ENCODE data around the gene GUCA1A. TPM values are rescaled to one million over a fixed set of nuclear protein-coding genes. Genes with fewer than 3 reads are reported as not detected.
A peak's percentile ranks its signal among the peaks of the same experiment; 100 is the strongest.

GUCA1A gene
- total RNA-seq, 1 experiment from 2014 or later, result not detected

DNA sequence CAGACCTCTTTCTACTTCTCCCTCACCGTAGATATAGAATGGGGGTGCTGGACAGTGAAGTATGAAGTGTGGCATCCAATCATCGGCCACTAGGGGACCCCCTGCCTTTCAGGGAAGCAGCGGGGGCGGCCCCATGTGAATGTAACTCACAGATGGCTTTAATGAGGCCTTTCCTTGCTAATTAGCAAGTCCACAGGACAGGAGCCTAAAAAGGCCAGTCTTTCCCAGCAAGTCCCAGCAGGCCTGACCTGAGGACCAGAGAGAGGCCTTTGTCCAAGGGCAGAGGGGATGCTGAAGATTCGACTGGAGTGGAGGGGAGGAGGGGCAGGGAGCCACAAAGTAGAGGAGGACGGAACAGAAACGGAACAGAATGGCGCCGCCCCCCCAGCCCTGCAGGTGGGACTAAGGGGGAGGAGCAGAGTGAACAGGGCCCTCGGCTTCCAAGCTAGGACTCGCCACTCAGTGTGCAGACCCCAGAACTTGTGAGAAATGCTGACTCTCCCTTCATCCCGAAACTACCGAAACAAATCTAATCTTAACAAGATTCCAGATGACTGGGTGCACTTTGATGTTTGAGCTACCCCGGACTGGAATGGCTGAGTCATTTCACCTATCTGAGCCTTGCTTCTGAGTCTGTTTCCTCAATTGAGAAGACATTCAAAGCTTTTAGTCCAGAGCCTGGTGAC, 36.5 kb upstream of the GUCA1A start:
- 0 out of 2 replicates have a peak, but pooled peaks cover 2% of the 10 kb centered on the region for H3K36me3 ChIP-seq (ENCODE audit: low read depth, low read length)
- DNase-seq, result peak; percentile 85
- POLR2A ChIA-PET (ENCODE audit: unreplicated experiment), result interaction anchor here (0.5 to 1.1 kb wide), 4 partner anchors 18 to 583 kb away, joined by 4 to 26 read pairs (median 5); no protein-coding TSS in a partner anchor

DNA sequence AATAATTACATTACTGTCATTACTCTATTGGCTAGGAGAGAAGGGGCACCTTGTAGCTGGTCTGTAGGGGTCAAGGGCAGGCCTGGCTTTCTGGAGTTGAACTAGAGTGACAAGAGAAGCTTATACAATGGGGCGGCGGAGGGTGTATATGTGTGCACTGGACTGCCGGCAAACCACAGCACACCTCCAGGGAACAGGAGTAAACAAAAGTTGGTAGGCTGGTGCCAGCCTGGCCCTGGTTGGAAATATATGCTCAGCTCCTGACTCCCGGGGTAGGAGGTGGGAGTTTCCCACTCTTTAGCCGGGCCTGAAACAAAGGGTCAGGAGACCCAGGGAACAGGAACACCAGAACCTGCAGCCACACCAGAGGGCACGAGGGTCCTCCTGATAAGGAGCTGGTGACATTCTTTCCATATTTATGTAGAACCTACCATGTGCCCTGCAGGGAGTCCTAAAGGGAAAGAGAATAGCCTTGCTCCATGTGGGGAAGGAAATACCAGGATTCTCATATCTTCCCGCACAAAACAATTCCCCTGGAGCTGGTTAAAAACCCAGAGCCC, 35.9 kb upstream of the GUCA1A start:
- intact Hi-C loops (cut with micrococcal nuclease), result loop anchor here (2.0 to 5.0 kb wide), 2 partner anchors 18 to 40 kb away; no protein-coding TSS in a partner anchor
- H3K4me3 ChIP-seq (ENCODE audit: low read length), result peak overlapping the region; percentile 51
- peak; percentile 64 for ATAC-seq
- H3K27ac ChIP-seq (ENCODE audit: low read length), result peak overlapping the region; percentile 91
- peak overlapping the region; percentile 64 for H3K9ac ChIP-seq (ENCODE audit: low read length)
- ChIA-PET CTCF (interaction anchor here (0.7 to 1.1 kb wide), 2 partner anchors 15 to 24 kb away, joined by 3 to 7 read pairs; no protein-coding TSS in a partner anchor), POLR2A (ENCODE audit: unreplicated experiment) (interaction anchor here (0.5 to 1.1 kb wide), 4 partner anchors 18 to 582 kb away, joined by 4 to 26 read pairs (median 5); no protein-coding TSS in a partner anchor)
- peaks cover 14% of the 10 kb centered on the region; the same call in 1 of the 2 replicates for H4K20me1 ChIP-seq (ENCODE audit: low read length)
- no peaks in the 10 kb centered on the region for H3K9me3 ChIP-seq (ENCODE audit: low read length)
- peak overlapping the region; percentile 83 for H3K4me2 ChIP-seq (ENCODE audit: low read length)
- peaks cover 6% of the 10 kb centered on the region for H3F3A ChIP-seq (ENCODE audit: low read length, unreplicated experiment)
- no peaks in the 10 kb centered on the region for H3K27me3 ChIP-seq (ENCODE audit: low read length)
- H2AFZ ChIP-seq (ENCODE audit: low read length), result peak overlapping the region; percentile 44; the same call in 1 of the 2 replicates
- 0 out of 2 replicates have a peak, but pooled peaks cover 2% of the 10 kb centered on the region for H3K36me3 ChIP-seq (ENCODE audit: low read depth, low read length)
- peaks cover 73% of the 10 kb centered on the region for H3K79me2 ChIP-seq (ENCODE audit: low read length)
- TSS peak; percentile 30 for BruUV-seq (replicated peaks)
- no peaks in the 10 kb centered on the region for H3K9me2 ChIP-seq (replicated peaks; ENCODE audit: low read length)
- peak; percentile 77 for DNase-seq
- peaks cover 54% of the 10 kb centered on the region for H3K4me1 ChIP-seq (ENCODE audit: insufficient read depth, low read length)
- TF ChIP-seq EZH2 (IDR thresholded peaks at IDR 0.05; ENCODE audit: low read length, unreplicated experiment) (no peak), EZH2phosphoT487 (IDR thresholded peaks at IDR 0.05; ENCODE audit: borderline replicate concordance, low read length) (no peak)
- TF ChIP-seq, protein P1, sequence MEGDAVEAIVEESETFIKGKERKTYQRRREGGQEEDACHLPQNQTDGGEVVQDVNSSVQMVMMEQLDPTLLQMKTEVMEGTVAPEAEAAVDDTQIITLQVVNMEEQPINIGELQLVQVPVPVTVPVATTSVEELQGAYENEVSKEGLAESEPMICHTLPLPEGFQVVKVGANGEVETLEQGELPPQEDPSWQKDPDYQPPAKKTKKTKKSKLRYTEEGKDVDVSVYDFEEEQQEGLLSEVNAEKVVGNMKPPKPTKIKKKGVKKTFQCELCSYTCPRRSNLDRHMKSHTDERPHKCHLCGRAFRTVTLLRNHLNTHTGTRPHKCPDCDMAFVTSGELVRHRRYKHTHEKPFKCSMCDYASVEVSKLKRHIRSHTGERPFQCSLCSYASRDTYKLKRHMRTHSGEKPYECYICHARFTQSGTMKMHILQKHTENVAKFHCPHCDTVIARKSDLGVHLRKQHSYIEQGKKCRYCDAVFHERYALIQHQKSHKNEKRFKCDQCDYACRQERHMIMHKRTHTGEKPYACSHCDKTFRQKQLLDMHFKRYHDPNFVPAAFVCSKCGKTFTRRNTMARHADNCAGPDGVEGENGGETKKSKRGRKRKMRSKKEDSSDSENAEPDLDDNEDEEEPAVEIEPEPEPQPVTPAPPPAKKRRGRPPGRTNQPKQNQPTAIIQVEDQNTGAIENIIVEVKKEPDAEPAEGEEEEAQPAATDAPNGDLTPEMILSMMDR (conservative IDR thresholded peaks at IDR 0.05; ENCODE audit: low read depth, low read length), result no peak

More for the DNA sequence above, 36.5 kb upstream of the GUCA1A start:
- H3K4me1 ChIP-seq (ENCODE audit: insufficient read depth, low read length), result peaks cover 59% of the 10 kb centered on the region
- H3K79me2 ChIP-seq (ENCODE audit: low read length), result peaks cover 66% of the 10 kb centered on the region
- peaks cover 14% of the 10 kb centered on the region; the same call in 1 of the 2 replicates for H4K20me1 ChIP-seq (ENCODE audit: low read length)
- peaks cover 6% of the 10 kb centered on the region for H3F3A ChIP-seq (ENCODE audit: low read length, unreplicated experiment)
- peak; percentile 36 for ATAC-seq
- CTCF ChIA-PET, result interaction anchor here (0.7 to 1.1 kb wide), 2 partner anchors 14 to 23 kb away, joined by 3 to 7 read pairs; no protein-coding TSS in a partner anchor
- no peaks in the 10 kb centered on the region for H3K9me3 ChIP-seq (ENCODE audit: low read length)
- TF ChIP-seq EZH2phosphoT487 (IDR thresholded peaks at IDR 0.05; ENCODE audit: borderline replicate concordance, low read length) (no peak), EZH2 (IDR thresholded peaks at IDR 0.05; ENCODE audit: low read length, unreplicated experiment) (no peak)
- TF ChIP-seq, protein P1 (conservative IDR thresholded peaks at IDR 0.05; ENCODE audit: low read depth, low read length), result no peak; the same call in 1 of the 2 replicates
- no peaks in the 10 kb centered on the region for H3K27me3 ChIP-seq (ENCODE audit: low read length)
- no TSS peak for BruUV-seq (replicated peaks)
- peak overlapping the region; percentile 56; the same call in 1 of the 2 replicates for H2AFZ ChIP-seq (ENCODE audit: low read length)
- H3K9me2 ChIP-seq (replicated peaks; ENCODE audit: low read length), result no peaks in the 10 kb centered on the region
- peak overlapping the region; percentile 91 for H3K27ac ChIP-seq (ENCODE audit: low read length)
- intact Hi-C loops (cut with micrococcal nuclease), result loop anchor here (2.0 to 5.0 kb wide), 2 partner anchors 18 to 39 kb away; no protein-coding TSS in a partner anchor
- H3K4me3 ChIP-seq (ENCODE audit: low read length), result peak overlapping the region; percentile 51
- H3K4me2 ChIP-seq (ENCODE audit: low read length), result peak overlapping the region; percentile 83
- H3K9ac ChIP-seq (ENCODE audit: low read length), result peak overlapping the region; percentile 64
